Testis (tissue), 3 donors: ENCODE measurements around the gene NHEJ1. TPM values are rescaled to one million over a fixed set of nuclear protein-coding genes. Genes with fewer than 3 reads are reported as not detected.
A peak's percentile ranks its signal among the peaks of the same experiment; 100 is the strongest.

Experiments
- DNase-seq: peaks from one replicate; pipeline ENCODE4 v3.0.0-alpha.2; 2019
- H3K27ac ChIP-seq, 2 donors: fragments of 200-600 bp; sonication (generic); one replicate each; pipeline ENCODE4 v1.5.1; 2019
- H3K27me3 ChIP-seq: fragments of 200-600 bp; sonication (generic); one replicate; pipeline ENCODE4 v1.5.1; 2019
- H3K36me3 ChIP-seq: fragments of 200-600 bp; sonication (generic); one replicate; pipeline ENCODE4 v1.5.1; 2017; ENCODE audit warnings: low read depth; ENCODE audit errors: missing control alignments
- H3K4me1 ChIP-seq: fragments of 200-600 bp; sonication (generic); one replicate; pipeline ENCODE4 v1.5.1; 2019
- H3K4me3 ChIP-seq, 2 donors: fragments of 200-600 bp; sonication (generic); one replicate each; pipeline ENCODE4 v1.5.1; 2017 to 2019
- H3K9me3 ChIP-seq: fragments of 200-600 bp; sonication (generic); one replicate; pipeline ENCODE4 v1.5.1; 2017
- CTCF ChIP-seq, 3 experiments: fragments of 450-650 bp in 2 of 3; fragments of 200-600 bp in 1 of 3; sonication (generic) in 1 of 3; IDR thresholded peaks; one replicate each; pipeline ENCODE4 v1.5.1; 2016 to 2019; ENCODE audit warnings: antibody characterized with exemption in 3 of 3, mild to moderate bottlenecking in 2 of 3, moderate library complexity in 1 of 3
- POLR2A ChIP-seq: fragments of 450-650 bp; IDR thresholded peaks from one replicate; pipeline ENCODE4 v1.6.1; 2017; ENCODE audit warnings: antibody characterized with exemption, mild to moderate bottlenecking, moderate library complexity
- WGBS, 2 donors: methylation state at CpG; one replicate each; pipeline ENCODE4 v1.1.5; 2018; 5-methylcytosine and 5-hydroxymethylcytosine counted together
- intact Hi-C: fragments of 100-400 bp; cut with DNase I; formaldehyde crosslinking; loops from one replicate; pipeline ENCODE4 v1.15.1; 2023; ENCODE audit warnings: low total_unique reads
- polyA plus RNA-seq: library from polyadenylated mRNA; stranded (reverse); fragments of 350-450 nt; fragmentation: Illumina TruSeq; extraction: RNeasy Lipid Tissue Mini Kit (QIAGEN cat#74804); gene quantifications from one replicate; pipeline ENCODE4 v1.2.3, GENCODE V29; 2014; ENCODE audit warnings: low read depth, low replicate concordance; ENCODE audit not compliant: insufficient read depth
- total RNA-seq, 2 donors: library from RNA; depleted of rRNA; stranded (reverse); fragments of >200 nt; gene quantifications; one replicate each; pipeline ENCODE4 v1.2.3, GENCODE V29; 2016

Gene NHEJ1
- total and polyA plus RNA-seq, 3 donors from 2014 or later = 33.4 to 67.0 (median 38.5) TPM

GRCh38 chr2:219030177-219030940 lies 130.3 kb downstream of the NHEJ1 start:
- intact Hi-C loops = no loop called here
- Histone ChIP-seq H3K27ac (no peak overlapping the region), H3K9me3 (no peaks in the 10 kb centered on the region), H3K4me3 (no peak overlapping the region), H3K36me3 (no peaks in the 10 kb centered on the region), H3K4me1 (no peaks in the 10 kb centered on the region), H3K27me3 (no peaks in the 10 kb centered on the region)
- TF ChIP-seq POLR2A (no peak), CTCF (IDR thresholded peaks at IDR 0.05) (no peak)
- 79 to 80% methylated on average over 1 to 16 of the region's 16 CpGs for WGBS, 2 donors
- no peak for DNase-seq

GRCh38 chr2:219029829-219030165 lies 130.8 kb downstream of the NHEJ1 start:
- peak; percentile 83 to 96 (median 87) for TF ChIP-seq CTCF (IDR thresholded peaks at IDR 0.05)
- no peak for TF ChIP-seq POLR2A
- no peaks in the 10 kb centered on the region for H3K9me3 ChIP-seq
- intact Hi-C loops = no loop called here
- 44 to 56% methylated on average over 7 to 9 of the region's 9 CpGs for WGBS, 2 donors
- no peaks in the 10 kb centered on the region for H3K4me1 ChIP-seq
- no peaks in the 10 kb centered on the region for H3K27me3 ChIP-seq
- H3K36me3 ChIP-seq = no peaks in the 10 kb centered on the region
- no peak overlapping the region for H3K4me3 ChIP-seq
- peak; percentile 89 for DNase-seq
- H3K27ac ChIP-seq = no peak overlapping the region

GRCh38 chr2:219028996-219029828 lies 131.4 kb downstream of the NHEJ1 start:
- intact Hi-C loops = no loop called here
- TF ChIP-seq CTCF (IDR thresholded peaks at IDR 0.05) = no peak
- no peak for TF ChIP-seq POLR2A
- no peaks in the 10 kb centered on the region for H3K27me3 ChIP-seq

GRCh38 chr2:219028141-219028540 lies 132.5 kb downstream of the NHEJ1 start:
- Histone ChIP-seq H3K9me3 (no peaks in the 10 kb centered on the region), H3K27me3 (no peaks in the 10 kb centered on the region), H3K36me3 (no peaks in the 10 kb centered on the region), H3K4me3 (no peak overlapping the region), H3K4me1 (no peaks in the 10 kb centered on the region), H3K27ac (no peak overlapping the region)
- intact Hi-C loops = no loop called here
- no peak for DNase-seq
- TF ChIP-seq POLR2A (no peak), CTCF (IDR thresholded peaks at IDR 0.05) (no peak)
- WGBS, 2 donors = 78 to 86% methylated on average over 5 of the region's 5 CpGs

More at GRCh38 chr2:219028996-219029828, 131.4 kb downstream of the NHEJ1 start:
- Histone ChIP-seq H3K27ac (no peak overlapping the region), H3K4me1 (no peaks in the 10 kb centered on the region), H3K36me3 (no peaks in the 10 kb centered on the region), H3K9me3 (no peaks in the 10 kb centered on the region), H3K4me3 (no peak overlapping the region)
- WGBS, 2 donors = 76 to 93% methylated on average over 6 to 13 of the region's 13 CpGs
- DNase-seq = no peak
